ENCODE results near the gene SLX4IP.

SLX4IP gene

DNA sequence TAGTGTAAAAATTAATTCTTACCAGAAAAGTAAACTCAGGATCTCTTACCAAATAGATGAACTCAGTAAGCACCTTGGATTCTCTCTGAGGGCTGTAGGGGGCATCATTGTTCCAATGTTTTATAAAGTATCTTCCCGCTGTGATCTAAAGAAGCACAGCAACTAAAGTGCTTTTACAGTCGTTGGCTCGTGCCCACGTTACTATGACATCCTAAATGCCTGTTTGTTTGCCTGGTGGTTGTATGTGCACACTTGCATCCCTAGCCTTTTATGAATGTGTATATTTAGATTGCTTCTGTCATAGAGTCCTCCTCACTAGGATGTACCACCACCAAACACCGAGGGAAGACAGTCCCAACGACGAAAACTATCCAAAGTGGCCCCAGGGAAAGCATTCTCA, 34.5 kb downstream of the SLX4IP start:
- no peaks in the 10 kb centered on the region for H3K9me3 ChIP-seq (ENCODE audit: insufficient read depth, low read depth, low read length)
- no peak overlapping the region for H3K27ac ChIP-seq (ENCODE audit: low read length)
- H3K27me3 ChIP-seq (ENCODE audit: insufficient read depth, low read length), result no peaks in the 10 kb centered on the region
- no peak overlapping the region for H3K4me3 ChIP-seq (ENCODE audit: low read length)
- H3K9ac ChIP-seq (ENCODE audit: low read depth, low read length), result no peak overlapping the region
- no peaks in the 10 kb centered on the region for H3K36me3 ChIP-seq (ENCODE audit: insufficient read depth, low read depth, low read length)
- peaks cover 56% of the 10 kb centered on the region for H3K4me1 ChIP-seq (ENCODE audit: insufficient read depth, low read length)

DNA sequence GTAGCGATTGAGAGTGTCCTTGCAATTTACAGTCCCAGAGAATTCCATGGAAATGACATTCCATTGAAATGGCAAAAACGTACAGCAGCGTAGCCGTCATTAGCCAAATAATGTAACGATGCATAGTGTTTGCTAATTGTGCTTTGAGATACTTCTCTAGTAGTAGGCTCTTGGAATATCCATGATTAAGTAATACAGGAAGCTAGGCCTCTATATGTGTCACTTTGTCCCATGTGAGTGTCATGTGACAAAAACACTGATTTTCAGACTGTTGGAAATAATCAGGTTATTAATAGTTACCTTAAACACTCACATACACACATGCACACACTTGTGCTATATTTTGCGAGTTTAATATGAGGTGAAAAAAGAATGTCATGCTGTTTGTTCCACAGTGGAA, 35.2 kb downstream of the SLX4IP start:
- Histone ChIP-seq H3K27ac (ENCODE audit: low read length) (no peak overlapping the region), H3K27me3 (ENCODE audit: insufficient read depth, low read length) (no peaks in the 10 kb centered on the region), H3K4me3 (ENCODE audit: low read length) (no peak overlapping the region), H3K36me3 (ENCODE audit: insufficient read depth, low read depth, low read length) (no peaks in the 10 kb centered on the region), H3K9ac (ENCODE audit: low read depth, low read length) (no peak overlapping the region), H3K9me3 (ENCODE audit: insufficient read depth, low read depth, low read length) (no peaks in the 10 kb centered on the region), H3K4me1 (ENCODE audit: insufficient read depth, low read length) (peaks cover 54% of the 10 kb centered on the region)

DNA sequence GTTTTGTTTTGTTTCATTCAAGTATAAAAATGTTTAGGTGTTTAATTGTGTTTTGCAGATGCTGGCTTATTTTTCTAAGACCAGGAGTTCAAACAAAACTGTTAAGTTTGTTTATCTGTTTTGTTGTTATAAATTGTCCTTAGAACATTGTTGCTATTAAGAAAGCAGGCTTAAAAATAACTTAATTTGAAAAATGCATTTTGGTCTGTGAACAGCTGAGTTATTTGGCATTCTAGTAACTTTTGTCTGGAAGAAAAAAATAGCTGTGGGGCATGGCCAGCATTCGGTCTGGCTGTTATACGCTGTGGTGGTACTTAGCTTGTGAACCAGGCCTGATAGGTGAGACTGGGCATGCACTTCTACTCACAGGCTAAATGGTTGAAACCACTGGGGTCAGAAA, 37.8 kb downstream of the SLX4IP start:
- H3K9me3 ChIP-seq (ENCODE audit: insufficient read depth, low read depth, low read length), result no peaks in the 10 kb centered on the region
- H3K4me3 ChIP-seq (ENCODE audit: low read length), result no peak overlapping the region
- no peaks in the 10 kb centered on the region for H3K27me3 ChIP-seq (ENCODE audit: insufficient read depth, low read length)
- no peak overlapping the region for H3K9ac ChIP-seq (ENCODE audit: low read depth, low read length)
- no peaks in the 10 kb centered on the region for H3K36me3 ChIP-seq (ENCODE audit: insufficient read depth, low read depth, low read length)
- H3K4me1 ChIP-seq (ENCODE audit: insufficient read depth, low read length), result peaks cover 32% of the 10 kb centered on the region
- H3K27ac ChIP-seq (ENCODE audit: low read length), result no peak overlapping the region

DNA sequence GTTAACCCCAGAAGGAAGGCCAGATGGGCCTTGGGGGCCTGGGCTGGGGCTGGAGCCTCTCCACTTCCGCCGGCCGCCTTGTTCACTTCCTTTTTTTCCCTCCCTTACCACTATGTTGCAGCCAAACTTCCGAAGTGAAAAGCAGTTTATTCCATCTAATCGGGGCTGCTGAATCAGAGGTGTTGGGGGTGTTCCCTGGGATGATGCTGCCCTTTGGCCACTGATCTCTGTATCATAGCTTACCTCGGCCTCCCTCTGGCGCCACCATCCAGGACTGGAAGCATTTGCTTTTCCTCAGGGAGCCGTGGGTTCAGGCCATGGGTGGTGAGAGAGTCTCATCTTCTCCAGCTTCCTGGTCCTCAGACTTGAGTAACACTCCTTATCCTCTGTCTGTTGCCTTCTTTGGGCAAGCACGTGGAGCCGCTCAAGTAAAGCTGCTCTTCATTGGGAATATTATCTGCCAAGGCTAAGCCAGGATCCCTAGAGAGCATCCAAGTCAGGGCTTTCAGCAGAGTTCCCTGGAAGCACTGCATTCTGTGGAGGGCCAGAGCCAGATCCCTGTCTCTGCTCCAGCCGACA, 39.6 kb downstream of the SLX4IP start:
- Histone ChIP-seq H3K9me3 (ENCODE audit: insufficient read depth, low read depth, low read length) (no peaks in the 10 kb centered on the region), H3K4me1 (ENCODE audit: insufficient read depth, low read length) (peaks cover 20% of the 10 kb centered on the region; the same call in 1 of the 2 replicates), H3K36me3 (ENCODE audit: insufficient read depth, low read depth, low read length) (no peaks in the 10 kb centered on the region), H3K27me3 (ENCODE audit: insufficient read depth, low read length) (no peaks in the 10 kb centered on the region), H3K27ac (ENCODE audit: low read length) (no peak overlapping the region), H3K4me3 (ENCODE audit: low read length) (no peak overlapping the region), H3K9ac (ENCODE audit: low read depth, low read length) (no peak overlapping the region)

DNA sequence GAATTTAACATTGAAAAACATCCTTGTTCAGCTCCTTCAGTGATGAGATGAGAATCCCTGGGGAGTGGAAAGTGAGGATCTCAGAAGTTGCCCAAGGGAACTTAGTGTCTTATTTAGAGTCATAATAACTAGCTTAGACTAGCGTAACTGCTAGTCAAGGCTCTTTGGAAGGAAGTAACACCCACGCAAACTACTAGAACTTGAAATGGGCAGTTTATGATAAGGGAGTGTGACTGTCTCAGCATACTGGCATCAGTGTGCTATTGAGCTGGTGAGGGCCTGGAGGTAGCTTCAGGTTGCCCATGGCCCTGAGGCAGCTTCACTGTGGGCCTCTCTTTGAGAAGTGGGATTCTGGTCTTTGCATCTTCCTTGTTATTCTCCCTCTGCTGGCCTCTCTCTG, 40.1 kb downstream of the SLX4IP start:
- no peak overlapping the region for H3K27ac ChIP-seq (ENCODE audit: low read length)

DNA sequence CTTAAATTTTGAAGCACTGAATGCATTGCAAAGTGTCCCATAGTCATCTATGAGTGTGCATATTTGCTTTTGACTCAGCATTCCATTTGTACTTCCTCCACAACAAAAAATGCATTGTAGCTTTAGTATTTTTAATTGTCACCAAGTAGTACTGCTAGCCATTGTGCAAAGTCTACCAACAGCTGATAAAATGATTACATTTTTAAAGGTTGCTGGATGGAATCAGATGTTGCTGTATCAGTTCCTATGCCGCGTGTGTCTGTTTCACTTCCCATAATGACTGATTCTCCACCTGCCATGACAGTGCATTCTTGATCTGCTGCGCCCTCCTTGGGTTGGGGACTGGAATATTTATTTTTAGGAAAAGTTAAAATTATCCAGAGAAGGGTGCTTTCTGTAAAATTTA, 41.2 kb downstream of the SLX4IP start:
- no peaks in the 10 kb centered on the region for H3K36me3 ChIP-seq (ENCODE audit: insufficient read depth, low read depth, low read length)
- no peak overlapping the region for H3K27ac ChIP-seq (ENCODE audit: low read length)
- H3K9me3 ChIP-seq (ENCODE audit: insufficient read depth, low read depth, low read length), result no peaks in the 10 kb centered on the region
- H3K9ac ChIP-seq (ENCODE audit: low read depth, low read length), result no peak overlapping the region
- no peaks in the 10 kb centered on the region for H3K27me3 ChIP-seq (ENCODE audit: insufficient read depth, low read length)
- H3K4me3 ChIP-seq (ENCODE audit: low read length), result no peak overlapping the region
- peaks cover 15% of the 10 kb centered on the region; the same call in 1 of the 2 replicates for H3K4me1 ChIP-seq (ENCODE audit: insufficient read depth, low read length)

More for the DNA sequence above, 40.1 kb downstream of the SLX4IP start:
- no peaks in the 10 kb centered on the region for H3K36me3 ChIP-seq (ENCODE audit: insufficient read depth, low read depth, low read length)
- no peaks in the 10 kb centered on the region for H3K27me3 ChIP-seq (ENCODE audit: insufficient read depth, low read length)
- peaks cover 20% of the 10 kb centered on the region; the same call in 1 of the 2 replicates for H3K4me1 ChIP-seq (ENCODE audit: insufficient read depth, low read length)
- H3K9me3 ChIP-seq (ENCODE audit: insufficient read depth, low read depth, low read length), result no peaks in the 10 kb centered on the region
- no peak overlapping the region for H3K4me3 ChIP-seq (ENCODE audit: low read length)
- H3K9ac ChIP-seq (ENCODE audit: low read depth, low read length), result no peak overlapping the region

DNA sequence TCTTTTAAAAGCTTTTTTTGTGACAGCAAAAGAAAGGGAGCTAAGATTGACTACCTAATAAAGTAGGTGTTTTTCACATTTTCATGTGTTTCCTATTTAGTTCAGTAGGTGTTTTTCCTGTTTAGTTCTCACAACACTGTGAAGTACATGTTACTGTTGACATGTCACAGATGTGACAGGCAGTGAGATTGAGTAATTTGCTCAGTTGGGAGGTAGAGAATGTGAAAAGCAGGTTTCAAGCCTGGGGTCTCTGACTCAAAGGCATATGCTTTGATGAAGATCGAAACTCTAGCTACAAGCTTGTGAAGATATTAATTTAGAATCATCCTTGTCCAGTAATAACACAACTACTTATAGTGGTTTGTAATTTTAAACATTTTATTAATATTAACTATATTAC, 43.1 kb downstream of the SLX4IP start:
- no peak overlapping the region for H3K27ac ChIP-seq (ENCODE audit: low read length)

DNA sequence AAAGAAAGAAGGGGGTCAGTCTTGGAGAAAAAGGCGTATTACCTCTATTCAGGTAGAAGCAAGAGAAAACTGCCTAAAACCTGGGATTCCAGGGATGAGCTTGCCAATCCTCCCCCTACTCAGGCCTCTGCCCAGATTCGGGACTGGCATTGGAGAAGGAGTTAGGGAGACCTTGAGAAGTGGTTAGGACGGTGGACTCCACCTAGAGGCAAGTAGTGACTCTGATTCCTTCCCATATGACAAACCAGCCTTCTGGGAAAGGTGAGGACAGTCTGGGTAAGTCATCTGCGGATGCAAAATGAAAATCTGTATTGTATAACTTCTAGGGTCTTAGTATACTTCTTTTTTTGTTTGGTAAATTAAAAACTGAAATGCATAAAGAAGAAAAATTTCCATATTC, 43.8 kb downstream of the SLX4IP start:
- Histone ChIP-seq H3K4me1 (ENCODE audit: insufficient read depth, low read length) (peaks cover 10% of the 10 kb centered on the region; the same call in 1 of the 2 replicates), H3K9me3 (ENCODE audit: insufficient read depth, low read depth, low read length) (no peaks in the 10 kb centered on the region), H3K27me3 (ENCODE audit: insufficient read depth, low read length) (no peaks in the 10 kb centered on the region), H3K9ac (ENCODE audit: low read depth, low read length) (no peak overlapping the region), H3K4me3 (ENCODE audit: low read length) (no peak overlapping the region), H3K36me3 (ENCODE audit: insufficient read depth, low read depth, low read length) (no peaks in the 10 kb centered on the region), H3K27ac (ENCODE audit: low read length) (no peak overlapping the region)

More for the DNA sequence above, 43.1 kb downstream of the SLX4IP start:
- Histone ChIP-seq H3K9ac (ENCODE audit: low read depth, low read length) (no peak overlapping the region), H3K4me1 (ENCODE audit: insufficient read depth, low read length) (peaks cover 11% of the 10 kb centered on the region; the same call in 1 of the 2 replicates), H3K9me3 (ENCODE audit: insufficient read depth, low read depth, low read length) (no peaks in the 10 kb centered on the region), H3K27me3 (ENCODE audit: insufficient read depth, low read length) (no peaks in the 10 kb centered on the region), H3K4me3 (ENCODE audit: low read length) (no peak overlapping the region), H3K36me3 (ENCODE audit: insufficient read depth, low read depth, low read length) (no peaks in the 10 kb centered on the region)

DNA sequence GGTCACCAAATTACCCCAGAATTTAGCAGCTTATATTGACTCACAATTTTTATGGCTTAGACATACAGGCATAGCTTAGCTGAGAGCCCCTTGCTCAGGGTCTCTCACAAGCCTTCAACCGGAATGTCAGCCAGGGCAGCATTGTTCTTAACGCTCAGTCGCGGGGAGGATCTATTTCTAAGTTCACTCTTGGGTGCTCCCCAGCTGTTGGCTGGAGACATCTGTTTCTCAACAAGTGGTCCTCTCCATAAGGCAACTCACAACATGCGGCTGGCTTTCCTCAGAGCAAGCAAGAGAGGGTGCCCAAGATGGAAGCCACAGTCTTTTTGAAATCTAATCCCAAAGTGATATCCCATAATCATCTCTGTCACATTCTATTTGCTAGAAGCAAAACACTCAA, 46.6 kb downstream of the SLX4IP start:
- no peaks in the 10 kb centered on the region for H3K27me3 ChIP-seq (ENCODE audit: insufficient read depth, low read length)
- H3K36me3 ChIP-seq (ENCODE audit: insufficient read depth, low read depth, low read length), result no peaks in the 10 kb centered on the region
- H3K9ac ChIP-seq (ENCODE audit: low read depth, low read length), result no peak overlapping the region
- no peak overlapping the region for H3K27ac ChIP-seq (ENCODE audit: low read length)
- no peaks in the 10 kb centered on the region for H3K4me1 ChIP-seq (ENCODE audit: insufficient read depth, low read length)
- H3K9me3 ChIP-seq (ENCODE audit: insufficient read depth, low read depth, low read length), result no peaks in the 10 kb centered on the region
- H3K4me3 ChIP-seq (ENCODE audit: low read length), result no peak overlapping the region

DNA sequence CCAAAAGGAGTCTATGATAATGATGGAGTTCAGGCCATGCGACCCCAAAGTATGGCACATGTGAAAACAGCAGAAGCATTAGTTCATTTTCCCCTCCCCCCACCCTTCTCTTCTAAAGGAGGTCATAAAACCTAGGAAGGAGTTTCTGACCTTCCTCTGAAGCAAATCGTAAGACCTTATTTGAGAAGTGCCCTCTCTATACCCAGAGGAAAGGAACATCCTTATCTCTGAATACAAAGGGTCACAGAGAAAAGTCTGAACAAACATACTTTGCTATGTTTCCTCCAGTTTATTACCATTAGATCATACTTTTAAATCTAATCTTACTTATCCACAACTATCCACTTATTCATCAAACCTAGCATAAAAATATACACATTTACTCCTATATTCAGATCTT, 48.6 kb downstream of the SLX4IP start:
- Histone ChIP-seq H3K9ac (ENCODE audit: low read depth, low read length) (no peak overlapping the region), H3K4me3 (ENCODE audit: low read length) (no peak overlapping the region), H3K27me3 (ENCODE audit: insufficient read depth, low read length) (no peaks in the 10 kb centered on the region), H3K9me3 (ENCODE audit: insufficient read depth, low read depth, low read length) (no peaks in the 10 kb centered on the region), H3K27ac (ENCODE audit: low read length) (no peak overlapping the region), H3K36me3 (ENCODE audit: insufficient read depth, low read depth, low read length) (no peaks in the 10 kb centered on the region), H3K4me1 (ENCODE audit: insufficient read depth, low read length) (peaks cover 2% of the 10 kb centered on the region)

DNA sequence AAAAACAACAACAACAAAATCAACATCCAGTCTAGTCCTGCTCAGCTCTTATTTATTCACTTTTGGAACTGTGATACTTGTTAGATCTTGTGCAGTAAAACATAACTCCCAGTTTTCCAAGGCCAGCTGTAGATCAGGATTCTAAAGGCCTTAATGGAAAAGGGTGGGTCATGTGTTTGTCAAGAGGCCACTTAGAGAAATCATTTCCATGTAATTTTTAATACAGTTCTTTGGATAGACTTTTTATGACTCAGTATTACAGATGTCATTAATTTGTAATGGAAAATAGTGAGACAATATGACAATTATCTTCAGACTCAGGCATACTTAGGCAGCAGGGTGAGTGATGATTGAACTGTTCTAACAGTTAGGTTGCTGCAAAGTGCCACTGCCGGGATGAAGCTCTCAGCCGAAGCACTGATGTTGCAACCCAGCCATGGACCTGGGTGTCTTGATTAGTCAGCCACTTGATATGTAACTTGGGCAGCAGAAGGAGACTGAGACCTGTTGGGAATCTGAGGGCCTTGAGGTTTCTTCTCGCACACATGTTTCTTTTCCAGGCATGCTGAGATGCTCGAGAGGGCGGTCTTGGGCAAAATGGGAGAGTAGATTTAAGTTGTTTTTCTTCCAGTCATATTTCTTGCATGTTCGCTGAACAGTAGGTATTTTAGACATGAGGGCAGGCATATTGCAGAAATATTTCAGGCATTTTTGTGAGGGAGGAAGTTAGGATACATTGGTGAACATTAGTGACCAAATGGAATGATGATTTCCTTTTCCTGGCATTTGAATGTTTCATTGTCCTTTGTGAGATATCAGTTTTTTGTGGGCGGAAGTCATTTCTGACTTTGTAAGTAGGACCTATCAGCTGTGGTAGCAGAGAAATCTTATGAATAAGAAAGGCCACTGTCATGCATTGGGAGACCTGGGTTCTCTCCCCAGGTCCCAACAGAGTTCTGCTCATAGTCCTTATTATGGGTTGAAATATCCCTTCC, 52.3 kb downstream of the SLX4IP start:
- H3K27me3 ChIP-seq (ENCODE audit: insufficient read depth, low read length), result no peaks in the 10 kb centered on the region
- H3K9ac ChIP-seq (ENCODE audit: low read depth, low read length), result no peak overlapping the region
- no peaks in the 10 kb centered on the region for H3K36me3 ChIP-seq (ENCODE audit: insufficient read depth, low read depth, low read length)
- no peaks in the 10 kb centered on the region for H3K9me3 ChIP-seq (ENCODE audit: insufficient read depth, low read depth, low read length)
- H3K4me1 ChIP-seq (ENCODE audit: insufficient read depth, low read length), result peaks cover 31% of the 10 kb centered on the region
- no peak overlapping the region for H3K27ac ChIP-seq (ENCODE audit: low read length)
- H3K4me3 ChIP-seq (ENCODE audit: low read length), result no peak overlapping the region

DNA sequence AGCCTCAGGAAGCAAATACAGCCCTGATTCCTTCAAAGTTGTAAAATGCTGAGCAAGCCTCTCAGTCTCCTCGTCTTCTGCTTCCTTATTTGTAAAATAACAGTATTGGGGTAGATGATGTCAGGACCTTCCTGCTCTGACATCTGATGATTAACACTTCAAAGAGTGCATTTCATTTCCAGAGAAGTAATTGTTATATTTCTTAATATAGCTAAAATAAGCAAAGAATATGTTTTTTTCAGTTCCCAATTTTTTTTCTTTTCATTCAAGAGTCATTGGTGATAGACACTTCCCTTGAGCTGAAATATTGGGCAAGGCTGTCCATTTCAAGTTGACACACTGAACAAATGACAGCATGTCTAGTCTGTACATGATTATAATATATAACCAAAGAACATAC, 53.4 kb downstream of the SLX4IP start:
- no peaks in the 10 kb centered on the region for H3K9me3 ChIP-seq (ENCODE audit: insufficient read depth, low read depth, low read length)
- no peaks in the 10 kb centered on the region for H3K36me3 ChIP-seq (ENCODE audit: insufficient read depth, low read depth, low read length)
- no peak overlapping the region for H3K4me3 ChIP-seq (ENCODE audit: low read length)
- no peak overlapping the region for H3K9ac ChIP-seq (ENCODE audit: low read depth, low read length)
- no peak overlapping the region for H3K27ac ChIP-seq (ENCODE audit: low read length)
- no peaks in the 10 kb centered on the region for H3K27me3 ChIP-seq (ENCODE audit: insufficient read depth, low read length)
- H3K4me1 ChIP-seq (ENCODE audit: insufficient read depth, low read length), result peaks cover 31% of the 10 kb centered on the region

Measured in iPS-20b (cell line).